Tibial artery (tissue), 4 donors: ENCODE data around the gene DYDC2.
A peak's percentile ranks its signal among the peaks of the same experiment; 100 is the strongest.

Experiments used
- DNase-seq, 2 donors: peaks; one replicate each; pipeline ENCODE4 v3.0.0-alpha.2; 2019
- H3K27ac ChIP-seq, 2 donors: fragments of 200-600 bp; sonication (generic) in 1 of 2; 1 replicate in 1 of 2; 2 replicates in 1 of 2; pipeline ENCODE4 v1.5.1; 2018 to 2019; ENCODE audit warnings: mild to moderate bottlenecking in 1 of 2
- H3K27me3 ChIP-seq, 2 donors: fragments of 200-600 bp; sonication (generic) in 1 of 2; one replicate each; pipeline versions ENCODE4 v1.5.1 to v1.6.0; 2016 to 2019
- H3K36me3 ChIP-seq, 3 donors: fragments of 200-600 bp; sonication (generic) in 2 of 3; one replicate each; pipeline ENCODE4 v1.5.1; 2016 to 2019; ENCODE audit warnings: mild to moderate bottlenecking in 2 of 3
- H3K4me1 ChIP-seq, 4 donors: fragments of 200-600 bp; sonication (generic) in 2 of 4; 1 replicate in 3 of 4; 2 replicates in 1 of 4; pipeline ENCODE4 v1.5.1; 2016 to 2019
- H3K4me3 ChIP-seq, 2 donors: fragments of 200-600 bp; sonication (generic) in 1 of 2; 1 replicate in 1 of 2; 2 replicates in 1 of 2; pipeline ENCODE4 v1.5.1; 2018 to 2019; ENCODE audit warnings: mild to moderate bottlenecking in 2 of 2
- H3K9me3 ChIP-seq, 3 donors: fragments of 200-600 bp; sonication (generic) in 1 of 3; one replicate each; pipeline ENCODE4 v1.5.1; 2016 to 2019
- intact Hi-C: fragments of 100-400 bp; cut with DNase I; formaldehyde crosslinking; loops from one replicate; pipeline ENCODE4 v1.15.0; 2023; ENCODE audit warnings: low total_unique reads
- TF ChIP-seq, protein P1 (sequence below), 2 experiments: fragments of 200-600 bp in 1 of 2; fragments of 450-650 bp in 1 of 2; IDR thresholded peaks; one replicate each; pipeline ENCODE4 v1.5.1; 2017 to 2019; ENCODE audit warnings: antibody characterized with exemption in 2 of 2, mild to moderate bottlenecking in 1 of 2, moderate library complexity in 1 of 2

DYDC2 gene

GRCh38 chr10:80408242-80409101, 51.9 kb downstream of the DYDC2 start, which contains the start of gene PRXL2A:
Gene PRXL2A, plus strand, starts transcription at chr10:80408551. Its CDS starts 11,917 bp downstream, at chr10:80420468.
- Histone ChIP-seq H3K27me3 (peaks cover 0 to 31% of the 10 kb centered on the region in 2 donors), H3K36me3 (no peaks in the 10 kb centered on the region), H3K27ac (peak within 1 kb of the TSS; percentile 21 to 37), H3K4me3 (peak within 1 kb of the TSS; percentile 53 to 59), H3K4me1 (peaks cover 0 to 21% (median 12%) of the 10 kb centered on the region in 4 donors), H3K9me3 (no peaks in the 10 kb centered on the region)
- intact Hi-C loops, result no loop called here
- peak; percentile 63 to 81 for DNase-seq
- TF ChIP-seq, protein P1, sequence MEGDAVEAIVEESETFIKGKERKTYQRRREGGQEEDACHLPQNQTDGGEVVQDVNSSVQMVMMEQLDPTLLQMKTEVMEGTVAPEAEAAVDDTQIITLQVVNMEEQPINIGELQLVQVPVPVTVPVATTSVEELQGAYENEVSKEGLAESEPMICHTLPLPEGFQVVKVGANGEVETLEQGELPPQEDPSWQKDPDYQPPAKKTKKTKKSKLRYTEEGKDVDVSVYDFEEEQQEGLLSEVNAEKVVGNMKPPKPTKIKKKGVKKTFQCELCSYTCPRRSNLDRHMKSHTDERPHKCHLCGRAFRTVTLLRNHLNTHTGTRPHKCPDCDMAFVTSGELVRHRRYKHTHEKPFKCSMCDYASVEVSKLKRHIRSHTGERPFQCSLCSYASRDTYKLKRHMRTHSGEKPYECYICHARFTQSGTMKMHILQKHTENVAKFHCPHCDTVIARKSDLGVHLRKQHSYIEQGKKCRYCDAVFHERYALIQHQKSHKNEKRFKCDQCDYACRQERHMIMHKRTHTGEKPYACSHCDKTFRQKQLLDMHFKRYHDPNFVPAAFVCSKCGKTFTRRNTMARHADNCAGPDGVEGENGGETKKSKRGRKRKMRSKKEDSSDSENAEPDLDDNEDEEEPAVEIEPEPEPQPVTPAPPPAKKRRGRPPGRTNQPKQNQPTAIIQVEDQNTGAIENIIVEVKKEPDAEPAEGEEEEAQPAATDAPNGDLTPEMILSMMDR (IDR thresholded peaks at IDR 0.05), result no peak

DNA sequence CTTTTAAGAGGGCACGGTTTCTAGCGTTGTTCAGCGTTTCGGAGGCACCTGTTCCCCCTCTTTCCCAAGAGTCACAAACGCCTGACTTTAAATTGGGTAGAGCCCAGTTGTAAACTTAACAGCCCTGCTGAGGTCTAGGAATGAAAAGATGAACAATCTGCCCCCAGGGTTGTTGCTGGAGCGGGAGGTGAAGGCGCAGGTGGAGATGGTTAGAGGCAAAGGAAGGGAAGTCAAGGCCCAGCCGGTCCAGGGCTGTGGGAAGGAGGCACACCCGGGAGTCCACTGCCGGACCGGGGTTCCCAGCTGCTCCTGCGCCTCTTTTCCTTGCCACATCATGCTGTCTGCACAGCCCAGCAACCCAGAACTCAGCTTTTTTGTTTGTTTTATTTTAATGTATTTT, 52.5 kb downstream of the DYDC2 start:
- intact Hi-C loops, result no loop called here
- Histone ChIP-seq H3K4me3 (peak overlapping the region; percentile 53 to 59), H3K4me1 (peaks cover 0 to 21% (median 12%) of the 10 kb centered on the region in 4 donors), H3K27ac (peak overlapping the region in 1 of 2 donors; percentile 37), H3K36me3 (no peaks in the 10 kb centered on the region), H3K27me3 (peaks cover 0 to 31% of the 10 kb centered on the region in 2 donors), H3K9me3 (no peaks in the 10 kb centered on the region)
- TF ChIP-seq, protein P1 (IDR thresholded peaks at IDR 0.05), result no peak
- DNase-seq, result no peak

DNA sequence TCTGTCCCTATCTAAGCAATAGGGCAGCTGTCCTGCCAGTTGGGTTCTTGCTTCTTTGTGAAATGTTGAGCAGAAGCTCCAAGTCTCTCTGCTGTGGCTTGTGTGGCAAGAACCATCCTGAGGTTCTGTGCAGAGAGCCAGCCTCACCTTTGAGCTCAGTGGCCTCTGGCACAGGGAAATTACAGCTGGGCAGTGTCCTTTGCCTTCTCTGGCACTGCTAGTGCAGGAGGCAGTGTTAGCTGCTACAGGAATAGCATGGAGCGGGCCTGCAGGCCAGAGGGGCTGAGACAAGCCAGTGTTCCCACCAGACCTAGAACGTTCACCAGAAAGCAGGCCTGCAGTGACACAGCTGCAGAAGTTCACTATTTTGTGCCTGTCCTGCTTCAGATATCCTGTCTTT, 53.5 kb downstream of the DYDC2 start:
- H3K27me3 ChIP-seq, result peaks cover 0 to 31% of the 10 kb centered on the region in 2 donors
- H3K4me3 ChIP-seq, result no peak overlapping the region
- intact Hi-C loops, result no loop called here
- TF ChIP-seq, protein P1 (IDR thresholded peaks at IDR 0.05), result no peak
- H3K36me3 ChIP-seq, result no peaks in the 10 kb centered on the region
- H3K9me3 ChIP-seq, result no peaks in the 10 kb centered on the region
- H3K27ac ChIP-seq, result no peak overlapping the region
- no peak for DNase-seq
- H3K4me1 ChIP-seq, result peaks cover 0 to 21% (median 12%) of the 10 kb centered on the region in 4 donors

- Histone ChIP-seq H3K36me3 (no peaks in the 10 kb centered on the region), H3K9me3 (no peaks in the 10 kb centered on the region), H3K27ac (no peak overlapping the region), H3K4me3 (no peak overlapping the region), H3K4me1 (peaks cover 0 to 21% (median 12%) of the 10 kb centered on the region in 4 donors), H3K27me3 (peaks cover 0 to 31% of the 10 kb centered on the region in 2 donors)
- TF ChIP-seq, protein P1 (IDR thresholded peaks at IDR 0.05), result no peak
- intact Hi-C loops, result no loop called here
- DNase-seq, result no peak
Observed at GRCh38 chr10:80410578-80411145, 54.1 kb downstream of the DYDC2 start.

- no peak overlapping the region for H3K27ac ChIP-seq
- intact Hi-C loops, result no loop called here
- TF ChIP-seq, protein P1 (IDR thresholded peaks at IDR 0.05), result no peak
- H3K36me3 ChIP-seq, result no peaks in the 10 kb centered on the region
- H3K9me3 ChIP-seq, result no peaks in the 10 kb centered on the region
- H3K4me1 ChIP-seq, result peaks cover 0 to 22% (median 12%) of the 10 kb centered on the region in 4 donors
- DNase-seq, result no peak
- no peak overlapping the region for H3K4me3 ChIP-seq
- peaks cover 0 to 31% of the 10 kb centered on the region in 2 donors for H3K27me3 ChIP-seq
Observed at GRCh38 chr10:80411267-80411668, 54.7 kb downstream of the DYDC2 start.
